GM12801 (cell line): ENCODE results near the gene ABCA10.

Experiments
- TF ChIP-seq, protein P1 (sequence below): IDR thresholded peaks from one replicate; pipeline ENCODE4 v1.5.1; 2011; ENCODE audit warnings: control low read depth; ENCODE audit not compliant: insufficient read length; ENCODE audit errors: extremely low read depth

Gene ABCA10

GRCh38 chr17:69192754-69193153, 35.9 kb downstream of the ABCA10 start:
- TF ChIP-seq, protein P1, sequence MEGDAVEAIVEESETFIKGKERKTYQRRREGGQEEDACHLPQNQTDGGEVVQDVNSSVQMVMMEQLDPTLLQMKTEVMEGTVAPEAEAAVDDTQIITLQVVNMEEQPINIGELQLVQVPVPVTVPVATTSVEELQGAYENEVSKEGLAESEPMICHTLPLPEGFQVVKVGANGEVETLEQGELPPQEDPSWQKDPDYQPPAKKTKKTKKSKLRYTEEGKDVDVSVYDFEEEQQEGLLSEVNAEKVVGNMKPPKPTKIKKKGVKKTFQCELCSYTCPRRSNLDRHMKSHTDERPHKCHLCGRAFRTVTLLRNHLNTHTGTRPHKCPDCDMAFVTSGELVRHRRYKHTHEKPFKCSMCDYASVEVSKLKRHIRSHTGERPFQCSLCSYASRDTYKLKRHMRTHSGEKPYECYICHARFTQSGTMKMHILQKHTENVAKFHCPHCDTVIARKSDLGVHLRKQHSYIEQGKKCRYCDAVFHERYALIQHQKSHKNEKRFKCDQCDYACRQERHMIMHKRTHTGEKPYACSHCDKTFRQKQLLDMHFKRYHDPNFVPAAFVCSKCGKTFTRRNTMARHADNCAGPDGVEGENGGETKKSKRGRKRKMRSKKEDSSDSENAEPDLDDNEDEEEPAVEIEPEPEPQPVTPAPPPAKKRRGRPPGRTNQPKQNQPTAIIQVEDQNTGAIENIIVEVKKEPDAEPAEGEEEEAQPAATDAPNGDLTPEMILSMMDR = no peak

- TF ChIP-seq, protein P1 = no peak
Measured at GRCh38 chr17:69188796-69189195, 39.8 kb downstream of the ABCA10 start.

GRCh38 chr17:69188064-69188463, 40.6 kb downstream of the ABCA10 start:
- TF ChIP-seq, protein P1 = no peak

GRCh38 chr17:69187294-69187693, 41.3 kb downstream of the ABCA10 start:
- TF ChIP-seq, protein P1 = no peak

DNA sequence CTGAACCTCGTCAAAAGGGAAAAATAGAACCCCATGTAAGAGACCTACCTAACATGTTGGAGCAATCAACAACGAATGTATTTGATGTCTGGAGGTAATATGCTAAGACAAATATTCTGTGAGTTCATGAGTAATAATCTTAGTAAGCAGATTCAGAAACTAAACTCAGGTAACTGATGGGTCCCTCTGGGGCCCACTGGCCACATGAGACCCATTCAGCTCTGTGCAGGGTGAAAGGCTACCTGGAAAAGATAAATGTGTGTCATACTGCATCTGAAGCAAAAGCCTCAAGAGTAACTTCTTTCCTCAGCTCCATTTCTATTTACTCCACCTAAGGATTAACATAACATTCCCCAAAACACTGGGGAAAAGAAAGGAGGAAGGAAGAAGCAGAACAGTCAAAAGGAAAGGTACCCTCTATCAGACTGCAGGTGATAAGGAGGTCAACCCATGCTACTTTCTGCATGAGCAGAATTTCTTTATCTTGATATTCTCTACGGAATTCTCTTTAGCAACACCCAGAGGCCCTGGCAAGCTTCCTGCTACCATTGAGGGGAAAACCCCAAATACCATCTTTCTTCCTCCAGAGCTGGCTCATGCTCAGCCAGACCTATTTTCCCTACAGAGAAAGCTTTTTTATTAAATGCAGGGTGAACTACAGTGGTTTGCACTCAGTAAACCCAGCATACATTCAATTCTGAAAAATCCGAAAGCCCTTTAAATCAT, 49.2 kb downstream of the ABCA10 start:
- TF ChIP-seq, protein P1 = no peak

- TF ChIP-seq, protein P1 = no peak
Measured at GRCh38 chr17:69176457-69176795, 52.2 kb downstream of the ABCA10 start.

DNA sequence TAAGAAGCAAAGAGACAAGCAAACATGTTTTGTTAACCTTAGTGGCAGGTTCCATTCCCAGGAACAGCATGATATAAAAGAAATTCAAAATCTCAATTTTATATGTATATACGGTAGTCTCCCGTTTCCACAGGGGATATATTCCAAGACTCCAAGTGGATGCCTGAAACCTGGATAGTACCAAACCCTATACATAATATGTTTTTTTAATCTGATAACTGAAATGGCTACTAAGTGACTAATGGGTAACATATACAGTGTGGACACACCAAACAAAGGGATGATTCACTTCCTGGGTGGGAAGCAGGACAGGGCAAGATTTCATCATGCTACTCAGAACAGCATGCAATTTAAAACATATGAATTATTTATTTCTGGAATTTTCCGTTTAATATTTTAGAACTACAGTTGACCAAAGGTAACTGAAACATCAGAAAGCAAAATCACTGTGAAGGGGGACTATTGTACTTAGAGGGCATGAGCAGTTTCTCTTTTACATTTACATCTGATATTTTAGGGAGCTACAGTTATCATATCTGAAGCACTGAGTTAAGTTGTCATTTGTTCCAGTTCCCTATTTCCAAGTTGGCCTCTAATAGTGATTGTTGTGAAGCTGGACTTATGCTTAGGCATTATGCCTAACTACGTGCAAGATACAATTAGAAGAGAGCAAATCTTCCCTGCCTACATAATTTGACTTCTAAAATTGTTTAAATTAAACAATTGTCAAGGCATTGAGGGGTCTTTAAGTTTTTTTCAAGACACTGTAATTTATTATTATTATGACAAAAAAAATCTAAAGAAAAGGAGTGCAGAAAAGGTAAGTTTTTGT, 52.8 kb downstream of the ABCA10 start:
- TF ChIP-seq, protein P1 = no peak
